ENCODE results near the gene BCL2.

BCL2 gene

DNA sequence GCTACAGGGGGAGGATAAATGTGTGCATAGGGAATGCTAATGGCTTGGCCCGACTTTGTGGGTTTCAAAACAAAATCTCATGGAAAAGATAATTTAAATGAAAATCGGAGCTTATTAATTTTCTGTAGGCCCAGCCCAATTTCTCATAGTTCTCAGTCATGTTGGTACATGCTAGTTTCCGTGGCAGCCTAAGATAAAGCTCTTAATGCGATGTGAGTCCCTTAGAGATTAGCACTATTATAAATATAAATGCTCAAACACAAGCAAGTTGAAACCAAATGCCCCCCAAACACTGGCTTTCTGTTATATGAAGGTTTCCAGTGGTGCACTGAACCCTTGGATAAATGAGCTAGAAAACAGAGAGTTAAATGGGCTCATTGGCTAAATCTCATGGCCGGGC, 168.0 kb downstream of the BCL2 start:
- H3K4me3 Mint-ChIP-seq: no peak overlapping the region
- H3K27me3 Mint-ChIP-seq (ENCODE audit: low read depth): peaks cover 9% of the 10 kb centered on the region
- H3K4me1 Mint-ChIP-seq: peaks cover 54% of the 10 kb centered on the region
- TF ChIP-seq, protein P1, sequence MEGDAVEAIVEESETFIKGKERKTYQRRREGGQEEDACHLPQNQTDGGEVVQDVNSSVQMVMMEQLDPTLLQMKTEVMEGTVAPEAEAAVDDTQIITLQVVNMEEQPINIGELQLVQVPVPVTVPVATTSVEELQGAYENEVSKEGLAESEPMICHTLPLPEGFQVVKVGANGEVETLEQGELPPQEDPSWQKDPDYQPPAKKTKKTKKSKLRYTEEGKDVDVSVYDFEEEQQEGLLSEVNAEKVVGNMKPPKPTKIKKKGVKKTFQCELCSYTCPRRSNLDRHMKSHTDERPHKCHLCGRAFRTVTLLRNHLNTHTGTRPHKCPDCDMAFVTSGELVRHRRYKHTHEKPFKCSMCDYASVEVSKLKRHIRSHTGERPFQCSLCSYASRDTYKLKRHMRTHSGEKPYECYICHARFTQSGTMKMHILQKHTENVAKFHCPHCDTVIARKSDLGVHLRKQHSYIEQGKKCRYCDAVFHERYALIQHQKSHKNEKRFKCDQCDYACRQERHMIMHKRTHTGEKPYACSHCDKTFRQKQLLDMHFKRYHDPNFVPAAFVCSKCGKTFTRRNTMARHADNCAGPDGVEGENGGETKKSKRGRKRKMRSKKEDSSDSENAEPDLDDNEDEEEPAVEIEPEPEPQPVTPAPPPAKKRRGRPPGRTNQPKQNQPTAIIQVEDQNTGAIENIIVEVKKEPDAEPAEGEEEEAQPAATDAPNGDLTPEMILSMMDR (IDR thresholded peaks at IDR 0.05; ENCODE audit: unreplicated experiment in 3 of 3): no peak
- H3K27ac Mint-ChIP-seq: peak overlapping the region in 1 of 3 experiments; percentile 46
- H3K9me3 Mint-ChIP-seq: no peaks in the 10 kb centered on the region
- H3K36me3 Mint-ChIP-seq (ENCODE audit: low read depth): no peaks in the 10 kb centered on the region

DNA sequence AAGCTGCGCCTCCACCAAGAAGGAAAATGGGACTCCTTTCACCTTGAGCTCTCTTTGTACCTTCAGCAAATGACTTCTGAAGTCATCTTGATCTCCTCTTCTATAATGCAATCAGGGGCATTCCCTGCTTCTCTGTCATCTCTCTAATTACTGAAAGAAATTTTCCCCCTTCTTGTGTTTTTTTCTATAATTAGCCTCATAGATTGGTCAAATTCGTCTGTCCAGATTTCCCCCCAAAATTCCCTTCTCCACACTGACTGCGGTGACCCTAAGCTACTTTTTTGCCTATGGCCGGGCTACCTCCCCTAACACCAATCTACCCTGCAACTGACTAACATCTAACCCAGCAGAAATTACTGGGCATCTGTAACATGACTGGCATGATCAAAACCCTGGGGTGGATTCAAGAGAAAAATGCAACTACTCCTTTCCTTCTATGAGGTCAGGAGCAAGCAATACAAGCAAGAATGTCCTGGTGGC, 168.6 kb downstream of the BCL2 start:
- TF ChIP-seq, protein P1 (IDR thresholded peaks at IDR 0.05; ENCODE audit: unreplicated experiment in 3 of 3): no peak
- Mint-ChIP-seq H3K36me3 (ENCODE audit: low read depth) (no peaks in the 10 kb centered on the region), H3K27me3 (ENCODE audit: low read depth) (peaks cover 4% of the 10 kb centered on the region), H3K4me1 (peaks cover 60% of the 10 kb centered on the region), H3K4me3 (no peak overlapping the region), H3K9me3 (no peaks in the 10 kb centered on the region), H3K27ac (peak overlapping the region; percentile 11 to 46 (median 18))

DNA sequence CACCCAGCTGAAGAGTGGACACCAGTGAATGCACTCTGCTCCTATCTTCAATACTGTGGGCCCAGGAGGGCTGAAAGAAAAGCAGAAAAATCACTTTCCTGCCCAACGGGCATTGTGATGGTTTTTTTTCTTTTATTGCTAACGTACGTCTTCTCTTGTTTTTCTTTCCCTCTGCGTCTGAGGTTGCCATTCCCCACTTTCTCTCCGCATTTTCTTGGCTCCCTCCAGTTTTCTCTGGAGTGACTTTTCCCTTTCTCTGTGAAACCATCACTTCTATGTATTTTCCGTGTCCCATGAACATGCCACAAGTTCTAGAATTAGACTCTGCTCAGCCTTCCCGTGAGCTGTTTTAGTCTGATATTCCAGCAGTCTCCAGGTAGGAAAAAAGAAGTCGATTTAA, 169.2 kb downstream of the BCL2 start:
- H3K27ac Mint-ChIP-seq: peak overlapping the region; percentile 31 to 55 (median 54)
- H3K9me3 Mint-ChIP-seq: no peaks in the 10 kb centered on the region
- TF ChIP-seq, protein P1 (IDR thresholded peaks at IDR 0.05; ENCODE audit: unreplicated experiment in 3 of 3): no peak
- no peaks in the 10 kb centered on the region for H3K36me3 Mint-ChIP-seq (ENCODE audit: low read depth)
- peaks cover 4% of the 10 kb centered on the region for H3K27me3 Mint-ChIP-seq (ENCODE audit: low read depth)
- peaks cover 63% of the 10 kb centered on the region for H3K4me1 Mint-ChIP-seq
- H3K4me3 Mint-ChIP-seq: no peak overlapping the region

DNA sequence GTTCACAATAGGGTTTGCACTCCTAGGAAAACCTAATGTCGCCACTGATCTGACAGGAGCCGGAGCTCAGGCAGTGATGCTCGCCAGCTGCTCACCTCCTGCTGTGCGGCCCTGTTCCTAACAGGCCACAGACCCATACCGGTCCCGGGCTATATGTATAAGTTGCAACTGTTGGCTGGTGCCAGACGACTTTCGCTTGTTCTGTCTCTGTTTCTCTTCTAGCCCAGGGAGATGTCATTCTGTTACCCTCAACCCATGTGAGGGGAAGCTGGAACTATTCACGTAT, 170.3 kb downstream of the BCL2 start:
- no peak overlapping the region for H3K4me3 Mint-ChIP-seq
- no peaks in the 10 kb centered on the region for H3K9me3 Mint-ChIP-seq
- H3K27ac Mint-ChIP-seq: peak overlapping the region; percentile 24 to 91 (median 36)
- H3K4me1 Mint-ChIP-seq: peaks cover 65% of the 10 kb centered on the region
- H3K27me3 Mint-ChIP-seq (ENCODE audit: low read depth): peaks cover 4% of the 10 kb centered on the region
- H3K36me3 Mint-ChIP-seq (ENCODE audit: low read depth): no peaks in the 10 kb centered on the region
- TF ChIP-seq, protein P1 (IDR thresholded peaks at IDR 0.05; ENCODE audit: unreplicated experiment in 3 of 3): no peak

DNA sequence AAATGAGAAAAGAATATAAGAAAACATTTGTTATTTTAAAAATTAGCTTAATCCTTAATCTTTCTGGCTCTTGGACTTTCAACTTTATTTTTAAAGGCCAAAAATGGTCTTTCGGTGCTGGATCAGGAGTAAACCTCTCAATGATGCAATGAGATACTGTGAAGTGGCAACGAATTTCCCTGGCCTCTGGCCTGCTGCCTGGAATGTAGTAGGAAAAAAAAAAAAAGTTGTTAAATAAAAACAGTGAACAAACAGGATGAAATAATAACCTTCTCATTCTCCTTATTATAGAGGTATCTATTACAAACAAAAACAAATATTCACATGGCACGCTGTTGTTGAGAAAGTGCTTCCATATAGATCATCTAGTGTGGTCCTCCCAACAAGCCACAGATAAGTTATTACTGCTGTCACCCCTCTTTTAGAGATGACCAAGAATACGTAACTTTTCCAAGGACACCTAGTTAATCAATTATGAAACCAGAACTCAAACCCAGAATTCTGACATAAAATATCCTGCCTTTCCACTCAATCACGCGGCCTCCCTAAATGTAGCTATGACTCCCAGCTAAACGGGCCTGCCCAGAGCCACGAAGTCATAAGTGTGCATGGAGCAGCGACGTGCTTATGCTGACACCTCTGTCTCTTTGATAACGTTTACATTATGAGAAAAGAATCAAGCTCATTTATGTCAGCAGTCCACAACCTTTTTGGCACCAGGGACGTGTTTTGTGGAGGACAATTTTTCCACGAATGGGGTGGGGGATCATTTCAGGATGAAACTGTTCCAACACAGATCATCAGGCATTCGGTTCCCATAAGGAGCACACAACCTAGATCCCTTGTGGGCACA, 170.9 kb downstream of the BCL2 start:
- Mint-ChIP-seq H3K4me3 (no peak overlapping the region), H3K27me3 (ENCODE audit: low read depth) (no peaks in the 10 kb centered on the region), H3K4me1 (peaks cover 71% of the 10 kb centered on the region), H3K36me3 (ENCODE audit: low read depth) (no peaks in the 10 kb centered on the region), H3K27ac (peak overlapping the region; percentile 24 to 91 (median 36)), H3K9me3 (no peaks in the 10 kb centered on the region)
- TF ChIP-seq, protein P1 (IDR thresholded peaks at IDR 0.05; ENCODE audit: unreplicated experiment in 3 of 3): no peak

DNA sequence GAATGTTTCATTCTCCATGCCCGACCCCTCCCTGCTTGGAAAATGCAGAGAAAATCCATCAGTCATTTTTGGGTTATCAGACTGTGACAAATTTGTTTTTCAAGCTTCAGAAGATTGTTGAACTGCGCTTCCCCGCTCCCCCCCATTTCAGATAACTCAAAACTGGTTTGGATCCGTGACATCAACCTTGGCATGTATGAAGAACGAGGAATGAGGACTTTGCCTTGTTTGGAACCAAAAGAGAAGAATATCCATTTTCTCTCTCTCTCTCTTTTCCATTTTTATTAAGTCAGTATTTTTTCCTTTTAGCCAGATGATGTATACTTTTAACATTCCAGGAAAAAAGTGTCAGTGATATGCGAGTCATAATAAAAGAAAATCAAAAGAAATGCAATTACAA, 171.6 kb downstream of the BCL2 start:
- TF ChIP-seq, protein P1 (IDR thresholded peaks at IDR 0.05; ENCODE audit: unreplicated experiment in 3 of 3): no peak
- H3K4me3 Mint-ChIP-seq: peak overlapping the region in 1 of 3 experiments; percentile 8
- H3K4me1 Mint-ChIP-seq: peaks cover 77% of the 10 kb centered on the region
- H3K36me3 Mint-ChIP-seq (ENCODE audit: low read depth): no peaks in the 10 kb centered on the region
- no peaks in the 10 kb centered on the region for H3K9me3 Mint-ChIP-seq
- no peaks in the 10 kb centered on the region for H3K27me3 Mint-ChIP-seq (ENCODE audit: low read depth)
- peak overlapping the region in 2 of 3 experiments; percentile 66 to 91 for H3K27ac Mint-ChIP-seq
